HG03139 (cell line): ENCODE measurements around the gene URB1.
"Not testable (repeated sequence)": the region's sequence is repeated elsewhere in the genome, so short reads cannot be mapped to it uniquely, and the experiment has no call there.

Source experiments
- ATAC-seq: cut with Tn5 transposase; IDR thresholded peaks from one replicate; pipeline ENCODE4 v1.9.1; 2021; ENCODE audit not compliant: unreplicated experiment

URB1 gene

GRCh38 chr21:32392880-32393676, at the start of gene URB1:
URB1 (minus strand) TSS chr21:32393012; CDS start chr21:32392910, 102 bp downstream.
- peak; percentile 86 for ATAC-seq

- no peak for ATAC-seq
Measured at GRCh38 chr21:32437729-32438128, 44.9 kb upstream of the URB1 start.

- ATAC-seq: not testable (repeated sequence)
Measured at GRCh38 chr21:32432982-32433660, 40.3 kb upstream of the URB1 start.

- no peak for ATAC-seq
Measured at GRCh38 chr21:32427958-32428623, 35.3 kb upstream of the URB1 start.

GRCh38 chr21:32426592-32427051, 33.8 kb upstream of the URB1 start:
- no peak for ATAC-seq

- ATAC-seq: no peak
Measured at GRCh38 chr21:32426066-32426465, 33.3 kb upstream of the URB1 start.

- no peak for ATAC-seq
Measured at GRCh38 chr21:32425628-32426027, 32.8 kb upstream of the URB1 start.

- ATAC-seq: no peak
Measured at GRCh38 chr21:32424674-32425073, 31.9 kb upstream of the URB1 start.

- ATAC-seq: no peak
Measured at GRCh38 chr21:32424191-32424535, 31.4 kb upstream of the URB1 start.

- ATAC-seq: no peak
Measured at GRCh38 chr21:32423320-32424190, 30.7 kb upstream of the URB1 start.

GRCh38 chr21:32422064-32422463, 29.3 kb upstream of the URB1 start:
- no peak for ATAC-seq

- ATAC-seq: no peak
Measured at GRCh38 chr21:32418146-32418545, 25.3 kb upstream of the URB1 start.

- no peak for ATAC-seq
Measured at GRCh38 chr21:32415451-32416398, 22.9 kb upstream of the URB1 start.

- no peak for ATAC-seq
Measured at GRCh38 chr21:32414579-32415358, 22.0 kb upstream of the URB1 start.

- no peak for ATAC-seq
Measured at GRCh38 chr21:32413697-32414578, 21.1 kb upstream of the URB1 start.

GRCh38 chr21:32413015-32413504, 20.2 kb upstream of the URB1 start:
- no peak for ATAC-seq

GRCh38 chr21:32412162-32413014, 19.6 kb upstream of the URB1 start, which contains the start of gene EVA1C:
EVA1C (plus strand) TSS chr21:32412706; CDS start chr21:32412854, 148 bp downstream.
- no peak for ATAC-seq
